ENCODE data around the gene SPINK8. TPM values are rescaled to one million over a fixed set of nuclear protein-coding genes. Genes with fewer than 3 reads are reported as not detected.

The SPINK8 gene
- total RNA-seq, 1 donor from 2014 or later, result not detected

DNA sequence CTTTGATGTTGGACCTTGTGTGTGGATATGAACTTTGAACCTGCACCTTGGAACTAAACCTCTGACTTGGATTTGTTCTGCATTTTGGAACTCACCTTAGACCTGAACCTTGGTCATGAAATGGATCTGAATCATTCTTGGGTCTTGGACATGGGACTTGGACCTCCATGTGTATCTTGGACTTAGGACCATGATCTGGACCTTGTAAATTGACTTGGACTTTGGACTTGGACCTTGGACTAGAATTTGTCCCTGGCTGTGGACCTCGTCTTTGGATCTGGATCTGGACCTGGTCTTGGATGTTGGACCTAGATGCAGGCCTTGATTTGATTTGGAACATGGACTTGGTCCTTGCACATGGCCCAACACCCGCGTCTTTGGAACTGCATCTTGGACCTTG is 47.2 kb downstream of the SPINK8 start:
- Mint-ChIP-seq H3K4me3 (ENCODE audit: low read depth) (no peak overlapping the region), H3K27me3 (no peaks in the 10 kb centered on the region), H3K27ac (no peak overlapping the region), H3K9me3 (ENCODE audit: low read depth) (peaks cover 10% of the 10 kb centered on the region), H3K4me1 (ENCODE audit: low read depth) (no peaks in the 10 kb centered on the region), H3K36me3 (ENCODE audit: insufficient read depth) (peaks cover 18% of the 10 kb centered on the region)
- DNase-seq (ENCODE audit: low spot score, unreplicated experiment), result no peak
- TF ChIP-seq, protein P1, sequence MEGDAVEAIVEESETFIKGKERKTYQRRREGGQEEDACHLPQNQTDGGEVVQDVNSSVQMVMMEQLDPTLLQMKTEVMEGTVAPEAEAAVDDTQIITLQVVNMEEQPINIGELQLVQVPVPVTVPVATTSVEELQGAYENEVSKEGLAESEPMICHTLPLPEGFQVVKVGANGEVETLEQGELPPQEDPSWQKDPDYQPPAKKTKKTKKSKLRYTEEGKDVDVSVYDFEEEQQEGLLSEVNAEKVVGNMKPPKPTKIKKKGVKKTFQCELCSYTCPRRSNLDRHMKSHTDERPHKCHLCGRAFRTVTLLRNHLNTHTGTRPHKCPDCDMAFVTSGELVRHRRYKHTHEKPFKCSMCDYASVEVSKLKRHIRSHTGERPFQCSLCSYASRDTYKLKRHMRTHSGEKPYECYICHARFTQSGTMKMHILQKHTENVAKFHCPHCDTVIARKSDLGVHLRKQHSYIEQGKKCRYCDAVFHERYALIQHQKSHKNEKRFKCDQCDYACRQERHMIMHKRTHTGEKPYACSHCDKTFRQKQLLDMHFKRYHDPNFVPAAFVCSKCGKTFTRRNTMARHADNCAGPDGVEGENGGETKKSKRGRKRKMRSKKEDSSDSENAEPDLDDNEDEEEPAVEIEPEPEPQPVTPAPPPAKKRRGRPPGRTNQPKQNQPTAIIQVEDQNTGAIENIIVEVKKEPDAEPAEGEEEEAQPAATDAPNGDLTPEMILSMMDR (IDR thresholded peaks at IDR 0.05; ENCODE audit: unreplicated experiment), result no peak

DNA sequence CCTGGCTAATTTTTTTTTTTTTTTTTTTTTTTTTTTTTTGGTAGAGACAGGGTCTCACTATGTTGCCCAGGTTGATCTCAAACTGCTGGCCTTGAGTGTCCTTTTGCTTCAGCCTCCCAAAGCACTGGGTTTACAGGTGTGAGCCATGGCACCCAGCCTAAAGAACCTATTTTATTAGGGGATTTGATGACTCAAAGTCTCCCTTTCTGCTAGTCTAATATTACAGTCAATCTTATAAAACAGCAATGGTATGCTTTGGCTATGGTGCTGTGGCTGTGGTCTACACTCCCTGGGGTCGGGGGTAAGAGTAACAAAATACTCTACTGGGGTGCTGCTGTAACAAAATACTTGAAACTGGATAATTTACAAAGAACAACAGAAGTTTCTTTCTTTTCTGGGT is 47.8 kb downstream of the SPINK8 start:
- Mint-ChIP-seq H3K27ac (no peak overlapping the region), H3K27me3 (no peaks in the 10 kb centered on the region)

DNA sequence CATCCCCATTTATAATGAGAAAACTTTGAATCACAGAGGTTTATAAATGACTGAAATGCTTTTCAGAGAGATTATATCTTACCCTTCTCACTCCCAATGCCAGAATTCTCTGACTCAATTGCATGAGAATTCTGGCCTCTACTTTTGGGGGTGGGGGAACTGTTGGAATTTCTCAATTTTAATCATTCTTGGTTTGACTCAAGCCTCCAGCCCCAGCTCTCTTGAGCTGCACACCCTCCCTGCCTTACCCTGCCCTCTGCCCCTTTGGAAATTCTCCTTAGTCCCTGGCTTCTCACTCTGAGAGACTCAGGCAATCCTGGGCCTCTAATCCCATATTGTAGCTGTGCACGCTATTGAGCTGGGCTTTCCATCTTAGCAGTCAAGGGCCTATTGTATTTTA is 48.3 kb downstream of the SPINK8 start:
- Mint-ChIP-seq H3K4me3 (ENCODE audit: low read depth) (no peak overlapping the region), H3K4me1 (ENCODE audit: low read depth) (no peaks in the 10 kb centered on the region), H3K36me3 (ENCODE audit: insufficient read depth) (peaks cover 13% of the 10 kb centered on the region), H3K27me3 (no peaks in the 10 kb centered on the region), H3K9me3 (ENCODE audit: low read depth) (peaks cover 10% of the 10 kb centered on the region), H3K27ac (no peak overlapping the region)
- TF ChIP-seq, protein P1 (IDR thresholded peaks at IDR 0.05; ENCODE audit: unreplicated experiment), result no peak
- no peak for DNase-seq (ENCODE audit: low spot score, unreplicated experiment)

More for the DNA sequence above, 47.8 kb downstream of the SPINK8 start:
- H3K9me3 Mint-ChIP-seq (ENCODE audit: low read depth), result peaks cover 10% of the 10 kb centered on the region
- no peak for DNase-seq (ENCODE audit: low spot score, unreplicated experiment)
- H3K4me3 Mint-ChIP-seq (ENCODE audit: low read depth), result no peak overlapping the region
- TF ChIP-seq, protein P1 (IDR thresholded peaks at IDR 0.05; ENCODE audit: unreplicated experiment), result no peak
- no peaks in the 10 kb centered on the region for H3K4me1 Mint-ChIP-seq (ENCODE audit: low read depth)
- H3K36me3 Mint-ChIP-seq (ENCODE audit: insufficient read depth), result peaks cover 15% of the 10 kb centered on the region

DNA sequence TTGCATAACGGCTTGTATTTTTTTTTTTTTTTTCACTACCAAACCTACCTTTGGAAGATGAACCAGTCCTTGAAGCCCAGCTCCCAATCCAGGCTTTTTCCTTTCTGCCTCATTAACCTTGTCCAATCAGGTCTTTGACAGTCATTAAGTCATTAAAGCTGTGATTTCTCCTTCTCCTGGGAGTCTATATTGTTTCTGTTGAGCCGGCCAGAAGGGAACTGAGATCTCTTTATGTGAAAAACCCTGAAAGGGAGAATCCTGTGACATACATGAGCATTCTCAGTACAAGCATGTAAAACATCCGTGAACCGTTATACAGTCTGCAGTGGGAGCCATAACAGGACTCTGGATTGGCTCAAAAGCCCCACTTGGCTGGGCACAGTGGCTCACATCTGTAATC is 52.6 kb downstream of the SPINK8 start:
- H3K4me1 Mint-ChIP-seq (ENCODE audit: low read depth), result peaks cover 11% of the 10 kb centered on the region

DNA sequence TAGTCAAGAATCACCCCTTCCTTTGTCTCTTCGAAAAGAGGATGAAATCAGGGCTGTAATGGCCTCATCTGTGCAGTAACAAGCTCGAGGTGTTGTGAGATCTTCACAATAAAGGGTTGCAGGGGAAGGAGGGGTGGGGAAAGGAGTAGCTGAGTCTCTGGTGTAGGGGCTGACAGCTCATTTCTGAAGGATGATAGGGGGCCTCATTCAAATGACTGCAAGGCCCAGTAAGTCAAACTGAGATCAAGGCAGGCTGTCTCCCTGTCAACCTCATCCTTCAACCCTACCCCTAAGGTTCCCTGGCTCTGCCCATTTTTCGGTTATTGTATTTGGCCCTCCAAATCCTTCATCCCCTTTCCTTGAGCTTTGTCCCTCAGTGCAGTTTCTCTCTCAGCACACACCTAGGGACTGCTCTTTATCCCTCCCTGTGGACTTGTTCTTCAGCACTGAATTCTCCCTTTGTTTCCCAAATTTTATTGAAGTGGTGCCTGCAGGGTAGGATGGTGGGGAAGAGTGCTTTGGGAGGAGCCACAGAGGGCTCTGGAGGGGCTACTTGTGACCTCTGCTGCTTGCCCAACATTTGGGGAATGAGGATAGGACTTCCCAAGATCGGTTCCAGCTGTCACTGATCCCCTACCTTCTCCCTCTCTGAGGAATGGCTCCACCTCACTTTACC is 54.4 kb downstream of the SPINK8 start:
- Mint-ChIP-seq H3K9me3 (ENCODE audit: low read depth) (no peaks in the 10 kb centered on the region), H3K27ac (no peak overlapping the region), H3K4me3 (ENCODE audit: low read depth) (no peak overlapping the region), H3K36me3 (ENCODE audit: insufficient read depth) (no peaks in the 10 kb centered on the region), H3K4me1 (ENCODE audit: low read depth) (peaks cover 19% of the 10 kb centered on the region), H3K27me3 (no peaks in the 10 kb centered on the region)
- TF ChIP-seq, protein P1 (IDR thresholded peaks at IDR 0.05; ENCODE audit: unreplicated experiment), result no peak
- no peak for DNase-seq (ENCODE audit: low spot score, unreplicated experiment)

More for the DNA sequence above, 52.6 kb downstream of the SPINK8 start:
- Mint-ChIP-seq H3K27me3 (no peaks in the 10 kb centered on the region), H3K4me3 (ENCODE audit: low read depth) (no peak overlapping the region), H3K9me3 (ENCODE audit: low read depth) (no peaks in the 10 kb centered on the region), H3K36me3 (ENCODE audit: insufficient read depth) (no peaks in the 10 kb centered on the region), H3K27ac (no peak overlapping the region)
- TF ChIP-seq, protein P1 (IDR thresholded peaks at IDR 0.05; ENCODE audit: unreplicated experiment), result no peak
- no peak for DNase-seq (ENCODE audit: low spot score, unreplicated experiment)

Data from progenitor cell of endocrine pancreas (in vitro differentiated cells).